ENCODE results near the gene ARL16.
"Not testable (repeated sequence)": the region's sequence is repeated elsewhere in the genome, so short reads cannot be mapped to it uniquely, and the experiment has no call there.

ARL16 gene

DNA sequence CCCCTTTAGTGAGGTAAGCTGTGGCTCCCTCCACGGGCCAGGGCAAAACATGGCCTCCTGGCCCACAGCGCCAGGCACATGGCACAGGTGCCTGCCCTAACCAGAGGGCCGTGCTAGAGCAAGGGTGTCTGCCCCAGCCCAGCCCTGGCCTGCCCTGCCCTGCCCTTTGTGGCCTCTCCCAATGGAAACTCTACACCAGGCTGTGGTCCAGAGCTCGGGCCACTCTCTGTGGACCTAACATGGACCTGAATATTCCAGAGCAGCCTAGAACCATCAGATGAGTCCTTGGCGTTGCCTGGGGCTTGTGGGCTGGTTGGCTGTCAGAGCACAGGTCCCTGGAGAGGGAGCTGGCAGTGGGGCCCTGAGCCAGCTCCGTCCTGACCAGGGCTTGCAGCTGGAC, 11.6 kb upstream of the ARL16 start:
- no peak for DNase-seq (ENCODE audit: low read depth in 2 of 2)

DNA sequence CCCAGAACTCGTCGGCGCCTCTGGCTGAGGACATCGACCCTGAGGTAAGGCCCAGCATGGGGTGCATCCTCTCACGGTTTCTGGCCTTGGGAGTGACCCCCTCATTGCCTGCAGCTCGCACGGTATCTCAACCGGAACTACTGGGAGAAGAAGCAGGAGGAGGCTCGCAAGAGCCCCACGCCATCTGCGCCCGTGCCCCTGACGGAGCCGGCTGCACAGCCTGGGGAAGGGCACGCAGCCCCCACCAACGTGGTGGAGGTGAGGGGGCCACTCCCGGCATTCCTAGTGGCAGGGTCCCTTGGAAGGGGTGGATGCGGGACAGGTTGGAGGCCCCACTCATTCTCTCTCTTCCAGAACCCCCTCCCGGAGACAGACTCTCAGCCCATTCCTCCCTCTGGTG, 11.2 kb upstream of the ARL16 start:
- no peak for DNase-seq (ENCODE audit: low read depth in 2 of 2)

DNA sequence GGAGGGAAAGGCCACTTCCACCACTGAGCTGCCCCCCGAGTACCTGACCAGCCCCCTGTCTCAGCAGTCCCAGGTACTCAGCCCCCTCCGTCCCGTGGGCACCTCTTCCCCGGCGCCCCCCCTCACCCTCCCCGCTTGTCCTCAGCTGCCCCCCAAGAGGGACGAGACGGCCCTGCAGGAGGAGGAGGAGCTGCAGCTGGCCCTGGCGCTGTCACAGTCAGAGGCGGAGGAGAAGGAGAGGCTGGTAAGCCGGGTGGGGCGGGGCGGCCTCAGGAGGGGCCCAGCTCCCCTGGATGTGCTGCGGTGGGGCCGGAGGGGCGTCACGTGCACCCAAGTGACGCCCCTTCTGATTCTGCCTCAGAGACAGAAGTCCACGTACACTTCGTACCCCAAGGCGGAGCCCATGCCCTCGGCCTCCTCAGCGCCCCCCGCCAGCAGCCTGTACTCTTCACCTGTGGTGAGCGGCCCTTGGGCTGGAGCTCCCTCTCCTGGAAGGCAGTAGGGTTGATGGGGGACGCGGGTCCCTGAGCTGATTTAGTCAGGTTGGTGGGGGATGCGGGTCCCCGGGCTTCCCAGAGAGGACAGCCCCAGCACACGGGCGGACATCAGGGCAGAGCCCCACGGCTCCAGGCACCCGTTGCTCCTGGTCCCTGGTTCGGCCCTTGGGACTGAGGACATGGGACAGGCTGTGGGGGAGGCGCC, 10.1 kb upstream of the ARL16 start:
- no peak for DNase-seq (ENCODE audit: low read depth in 2 of 2)

DNA sequence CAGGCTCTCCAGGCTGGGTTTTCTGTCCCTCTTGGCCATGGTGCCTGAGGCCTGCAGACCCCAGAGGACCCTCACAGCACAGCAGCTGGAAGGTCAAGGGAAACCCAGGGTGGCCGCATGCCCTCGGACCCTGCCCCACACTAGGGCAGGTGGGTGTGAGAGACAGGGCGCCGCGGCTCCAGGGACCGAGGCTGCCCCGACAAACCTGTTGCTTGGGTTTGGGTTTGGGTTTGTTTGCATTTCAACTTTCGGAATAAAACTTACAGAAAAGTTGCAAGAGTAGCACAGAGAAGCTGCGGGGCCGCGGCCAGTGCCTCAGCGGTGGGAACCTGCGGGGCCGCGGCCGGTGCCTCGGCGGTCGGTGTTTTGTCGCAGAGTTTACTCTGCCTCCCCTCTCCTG, 8.0 kb upstream of the ARL16 start:
- DNase-seq (ENCODE audit: low read depth in 2 of 2): no peak

GRCh38 chr17:81691196-81691595, 7.6 kb upstream of the ARL16 start:
- no peak for DNase-seq (ENCODE audit: low read depth in 2 of 2)

DNA sequence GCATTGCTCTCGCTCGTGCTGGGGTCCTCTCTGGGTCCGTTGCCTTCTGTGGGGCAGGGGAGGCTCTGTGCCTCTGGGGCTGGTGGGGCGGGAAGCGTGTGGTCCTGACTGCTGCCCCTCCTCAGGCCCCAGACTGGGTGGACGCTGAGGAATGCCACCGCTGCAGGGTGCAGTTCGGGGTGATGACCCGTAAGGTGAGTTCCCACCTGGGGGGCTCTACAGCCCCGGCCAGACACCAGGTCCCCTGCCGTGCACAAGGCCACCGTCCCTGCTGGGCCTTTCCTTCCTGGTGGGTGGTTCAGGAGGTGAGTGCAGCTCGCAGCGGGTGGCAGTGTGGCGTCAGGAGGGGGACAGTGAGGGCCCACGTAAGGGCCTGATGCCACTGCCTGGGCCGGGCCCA, 7.0 kb upstream of the ARL16 start:
- DNase-seq (ENCODE audit: low read depth in 2 of 2): no peak

DNA sequence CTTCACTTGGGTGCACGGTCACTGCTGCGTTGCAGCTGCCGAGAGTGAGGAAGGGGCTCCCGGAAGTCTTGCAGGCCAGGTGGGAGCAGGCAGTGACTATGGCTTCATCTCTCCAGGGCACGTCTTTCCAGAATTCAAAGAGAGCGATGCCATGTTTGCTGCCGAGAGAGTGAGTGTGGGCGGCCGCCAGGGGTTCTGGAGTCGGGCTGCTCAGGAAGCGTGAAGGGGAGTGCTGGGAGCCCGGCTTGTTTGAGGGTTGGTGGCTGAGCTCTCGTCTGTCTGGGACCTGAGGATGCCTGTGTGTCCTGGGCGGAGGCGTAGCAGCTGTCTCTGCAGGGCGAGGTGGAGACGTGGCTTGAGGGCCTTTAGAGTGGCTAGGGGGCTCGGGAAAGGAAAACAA, 6.5 kb upstream of the ARL16 start:
- no peak for DNase-seq (ENCODE audit: low read depth in 2 of 2)

GRCh38 chr17:81688616-81689015, 5.0 kb upstream of the ARL16 start:
- no peak for DNase-seq (ENCODE audit: low read depth in 2 of 2)

DNA sequence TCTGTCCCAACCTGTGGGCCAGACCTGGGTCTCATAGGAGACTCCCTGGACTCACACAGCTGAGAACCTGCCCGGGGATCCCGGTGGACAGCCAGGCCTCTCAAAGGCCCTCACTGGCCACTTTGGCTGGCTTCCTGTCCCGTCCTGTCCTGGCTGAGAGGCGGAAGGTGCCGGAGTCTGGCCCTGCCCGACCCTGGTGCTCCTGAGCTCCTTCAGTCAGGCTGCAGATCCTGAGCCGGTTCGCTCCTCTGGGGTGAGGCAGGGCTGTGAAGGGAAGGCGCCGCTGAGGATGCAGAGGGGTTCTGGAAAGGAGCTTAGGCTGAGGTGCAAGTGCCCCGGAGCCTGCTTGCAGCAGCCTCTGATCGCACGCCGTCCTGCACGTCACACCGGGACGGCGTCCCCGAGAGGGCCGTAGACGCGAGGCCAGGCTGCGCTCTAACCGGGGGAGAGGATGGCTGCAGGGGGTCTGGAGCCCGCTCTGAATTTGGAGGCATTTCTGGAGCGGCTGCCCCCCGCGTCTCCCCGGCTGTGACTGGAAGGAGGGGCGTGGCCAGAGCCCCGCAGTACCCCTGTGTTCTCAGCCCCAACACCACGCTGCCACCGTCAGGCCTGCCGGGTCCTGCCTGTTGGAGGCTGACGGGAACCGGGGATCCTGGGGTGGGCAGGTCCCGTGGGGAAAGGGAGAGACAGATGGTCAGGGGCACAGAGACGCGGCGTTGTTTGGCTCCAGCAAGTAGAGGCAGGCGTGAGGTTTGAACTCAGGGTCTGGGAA, 4.4 kb upstream of the ARL16 start:
- DNase-seq (ENCODE audit: low read depth in 2 of 2): no peak

- no peak for DNase-seq (ENCODE audit: low read depth in 2 of 2)
Measured at GRCh38 chr17:81686614-81687013, 3.0 kb upstream of the ARL16 start.

- DNase-seq (ENCODE audit: low read depth in 2 of 2): no peak
Measured at GRCh38 chr17:81685108-81685507, 1.5 kb upstream of the ARL16 start.

DNA sequence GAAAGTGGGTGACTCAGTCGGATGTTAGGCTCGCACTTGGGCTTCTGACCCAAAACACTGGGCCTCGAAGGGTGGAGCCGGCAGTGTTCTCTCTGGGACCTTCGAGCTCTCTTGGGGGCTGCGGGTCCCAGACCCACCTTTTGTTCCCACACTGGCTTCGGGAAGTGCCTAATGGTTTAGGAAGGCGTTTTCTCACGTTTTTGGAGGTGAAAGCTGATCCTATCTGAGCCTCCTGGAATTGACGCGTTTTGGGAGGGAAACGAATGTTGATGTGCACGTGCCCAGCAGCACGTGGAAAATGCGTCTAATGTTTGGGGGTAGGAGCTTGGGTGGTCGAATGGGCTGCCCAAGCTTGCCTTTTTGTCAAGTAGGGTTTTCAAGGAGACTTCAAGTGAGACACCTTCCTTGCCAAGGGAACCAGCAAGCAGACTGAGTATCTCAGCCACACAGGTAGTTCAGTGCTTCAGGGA, 880 bp upstream of the ARL16 start:
- no peak for DNase-seq (ENCODE audit: low read depth in 2 of 2)

- no peak for DNase-seq (ENCODE audit: low read depth in 2 of 2)
Measured at GRCh38 chr17:81683208-81683583, 401 bp downstream of the ARL16 start.

- no peak for DNase-seq (ENCODE audit: low read depth in 2 of 2)
Measured at GRCh38 chr17:81682565-81683207, 911 bp downstream of the ARL16 start.

DNA sequence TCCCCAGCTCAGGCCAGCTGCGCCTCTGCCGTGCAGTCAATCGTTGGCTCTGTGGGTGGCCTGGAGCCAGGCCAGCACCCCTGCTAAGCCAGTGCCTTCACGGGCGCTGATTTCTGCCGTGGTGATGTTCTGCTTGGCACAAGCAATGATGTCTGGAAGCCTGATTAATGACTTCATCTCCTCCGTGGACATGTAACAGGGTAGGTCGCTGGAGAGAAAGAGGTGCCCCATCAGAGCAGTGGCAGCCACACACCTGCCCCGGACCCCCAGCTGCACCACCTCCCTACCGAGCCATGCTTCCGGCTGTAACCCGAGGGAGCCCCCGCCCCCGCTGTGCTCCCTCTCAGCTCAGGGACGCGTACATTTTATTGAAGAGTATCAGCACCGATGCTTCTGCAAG, 1.9 kb downstream of the ARL16 start:
- DNase-seq (ENCODE audit: low read depth in 2 of 2): no peak

DNA sequence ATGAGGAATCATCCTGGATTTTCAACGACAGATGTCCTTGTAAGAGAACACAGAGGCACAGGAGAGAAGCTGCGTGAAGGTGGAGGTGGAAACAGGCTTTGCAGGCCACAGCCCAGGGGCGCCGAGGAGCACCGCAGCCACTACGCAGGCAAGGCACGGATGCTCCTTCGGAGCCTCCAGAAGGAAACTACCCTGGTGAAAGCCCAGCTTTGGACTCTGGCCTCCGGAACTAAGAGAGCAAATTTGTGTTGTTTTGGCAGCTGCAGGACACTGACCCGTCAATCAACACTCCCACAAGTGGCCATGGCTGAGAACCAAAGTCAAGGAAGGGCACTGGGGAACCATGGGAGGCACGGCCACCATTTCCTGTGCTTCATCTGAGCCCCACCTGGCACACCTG, 3.4 kb downstream of the ARL16 start:
- DNase-seq (ENCODE audit: low read depth in 2 of 2): no peak

- no peak for DNase-seq (ENCODE audit: low read depth in 2 of 2)
Measured at GRCh38 chr17:81676906-81677305, 6.7 kb downstream of the ARL16 start.

GRCh38 chr17:81675515-81676221, 7.9 kb downstream of the ARL16 start:
- not testable (repeated sequence) for DNase-seq (ENCODE audit: low read depth in 2 of 2)

GRCh38 chr17:81673561-81674258, 9.9 kb downstream of the ARL16 start:
- no peak for DNase-seq (ENCODE audit: low read depth in 2 of 2)

DNA sequence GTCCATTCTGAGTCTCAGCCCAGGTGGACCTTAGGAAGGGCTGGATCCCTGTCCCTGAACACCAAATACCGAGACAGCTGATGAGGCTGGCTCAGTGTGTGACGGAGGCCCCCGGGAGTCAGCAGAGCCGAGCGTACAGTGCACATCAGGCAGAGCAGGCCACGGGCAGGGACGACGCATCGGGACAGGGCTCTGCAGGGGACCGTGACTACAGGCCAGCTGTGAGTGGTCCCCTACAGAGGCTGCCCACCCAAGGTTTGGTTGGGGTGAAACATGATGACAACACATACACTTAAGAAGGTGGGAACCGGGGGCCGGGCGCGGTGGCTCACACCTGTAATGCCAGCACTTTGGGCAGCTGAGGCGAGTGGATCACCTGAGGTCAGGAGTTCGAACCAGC, 10.6 kb downstream of the ARL16 start:
- DNase-seq (ENCODE audit: low read depth in 2 of 2): no peak

DNA sequence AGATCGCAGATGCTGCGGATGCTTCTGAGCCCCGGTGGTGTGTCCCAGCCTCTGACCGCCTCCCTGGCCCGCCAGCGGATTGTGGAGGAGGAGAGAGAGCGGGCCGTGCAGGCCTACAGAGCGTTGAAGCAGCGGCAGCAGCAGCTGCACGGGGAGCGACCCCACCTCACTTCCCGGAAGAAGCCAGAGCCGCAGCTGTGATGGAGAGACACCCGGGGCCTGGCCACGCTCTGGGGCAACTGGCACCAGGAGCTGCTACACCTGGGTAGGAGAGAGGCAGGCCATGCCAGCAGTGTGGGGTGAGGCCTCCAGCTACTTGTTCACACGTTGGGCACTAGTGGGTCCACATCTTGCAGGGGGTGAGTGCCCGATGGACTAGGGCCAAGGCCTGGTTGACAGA, 11.1 kb downstream of the ARL16 start:
- DNase-seq (ENCODE audit: low read depth in 2 of 2): no peak

- no peak for DNase-seq (ENCODE audit: low read depth in 2 of 2)
Measured at GRCh38 chr17:81667754-81668153, 15.8 kb downstream of the ARL16 start.

All from stimulated activated CD8-positive, alpha-beta memory T cell treated with anti-CD3 and anti-CD28 coated beads, Interleukin-7, amount 100 ng/mL, for 1 hour (primary cell).